Thyroid gland (tissue), 4 donors: ENCODE results near the gene CYTH1. TPM values are rescaled to one million over a fixed set of nuclear protein-coding genes. Genes with fewer than 3 reads are reported as not detected.

ENCODE experiments used
- DNase-seq, 2 donors: peaks; one replicate each; pipeline ENCODE4 v3.0.0-alpha.2; 2019
- H3K27ac ChIP-seq, 3 donors: fragments of 200-600 bp; sonication (generic); 1 replicate in 2 of 3; 2 replicates in 1 of 3; pipeline ENCODE4 v1.5.1; 2016 to 2019; ENCODE audit warnings: mild to moderate bottlenecking in 1 of 3, moderate library complexity in 1 of 3
- H3K27me3 ChIP-seq: fragments of 200-600 bp; sonication (generic); one replicate; pipeline ENCODE4 v1.5.1; 2019
- H3K36me3 ChIP-seq, 2 donors: fragments of 200-600 bp; sonication (generic); one replicate each; pipeline ENCODE4 v1.5.1; 2016 to 2019
- H3K4me1 ChIP-seq, 2 donors: fragments of 200-600 bp; sonication (generic); one replicate each; pipeline ENCODE4 v1.5.1; 2017 to 2019
- H3K4me3 ChIP-seq, 3 donors: fragments of 200-600 bp; sonication (generic); replicated peaks in 1 of 3; 1 replicate in 2 of 3; 2 replicates in 1 of 3; pipeline ENCODE4 v1.5.1; 2016; ENCODE audit warnings: mild to moderate bottlenecking in 1 of 3
- H3K9me3 ChIP-seq: fragments of 200-600 bp; sonication (generic); one replicate; pipeline ENCODE4 v1.5.1; 2017
- POLR2A ChIP-seq, 2 donors: fragments of 450-650 bp; IDR thresholded peaks; one replicate each; pipeline ENCODE4 v1.6.1; 2017; ENCODE audit warnings: antibody characterized with exemption in 2 of 2, mild to moderate bottlenecking in 2 of 2, moderate library complexity in 1 of 2
- WGBS, 2 donors: methylation state at CpG; one replicate each; pipeline ENCODE4 v1.1.5; 2017; 5-methylcytosine and 5-hydroxymethylcytosine counted together
- intact Hi-C: fragments of 100-400 bp; cut with DNase I; formaldehyde crosslinking; loops from one replicate; pipeline ENCODE4 v1.15.1; 2023
- total RNA-seq, 4 donors: library from RNA; depleted of rRNA; stranded (reverse); fragments of >200 nt; gene quantifications; one replicate each; pipeline ENCODE4 v1.2.3, GENCODE V29; 2016
- TF ChIP-seq, protein P1 (sequence below), 6 experiments: fragments of 200-600 bp in 3 of 6; fragments of 450-650 bp in 3 of 6; sonication (generic) in 3 of 6; IDR thresholded peaks; one replicate each; pipeline ENCODE4 v1.5.1; 2016 to 2019; ENCODE audit warnings: antibody characterized with exemption in 6 of 6, mild to moderate bottlenecking in 2 of 6, inconsistent platforms in 1 of 6, moderate library complexity in 1 of 6

Gene CYTH1
- total RNA-seq, 4 donors from 2014 or later, result 69.0 to 94.5 (median 75.7) TPM

DNA sequence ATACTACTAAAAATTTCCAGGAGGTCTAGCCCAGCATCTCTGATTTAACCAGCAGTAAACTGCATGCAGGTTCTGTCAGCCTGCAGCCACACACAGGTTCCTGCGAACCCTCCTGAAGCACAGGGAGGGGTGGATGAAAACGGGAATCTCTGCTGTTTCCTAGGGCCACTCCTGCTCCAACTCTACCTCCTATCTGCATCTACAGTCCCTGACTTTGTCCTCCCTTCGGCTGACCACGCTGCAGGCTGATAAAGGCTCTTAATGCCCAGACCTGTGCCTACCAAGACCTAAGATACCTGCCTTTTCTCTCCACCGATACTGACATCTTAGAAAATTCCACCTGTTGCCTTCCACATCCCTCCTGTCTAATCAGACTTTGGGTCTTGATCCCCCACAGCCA, 50.2 kb downstream of the CYTH1 start:
- Histone ChIP-seq H3K36me3 (no peaks in the 10 kb centered on the region), H3K4me3 (no peak overlapping the region), H3K27ac (no peak overlapping the region), H3K9me3 (no peaks in the 10 kb centered on the region), H3K27me3 (no peaks in the 10 kb centered on the region), H3K4me1 (peaks cover 44 to 64% of the 10 kb centered on the region in 2 donors)
- TF ChIP-seq, protein P1, sequence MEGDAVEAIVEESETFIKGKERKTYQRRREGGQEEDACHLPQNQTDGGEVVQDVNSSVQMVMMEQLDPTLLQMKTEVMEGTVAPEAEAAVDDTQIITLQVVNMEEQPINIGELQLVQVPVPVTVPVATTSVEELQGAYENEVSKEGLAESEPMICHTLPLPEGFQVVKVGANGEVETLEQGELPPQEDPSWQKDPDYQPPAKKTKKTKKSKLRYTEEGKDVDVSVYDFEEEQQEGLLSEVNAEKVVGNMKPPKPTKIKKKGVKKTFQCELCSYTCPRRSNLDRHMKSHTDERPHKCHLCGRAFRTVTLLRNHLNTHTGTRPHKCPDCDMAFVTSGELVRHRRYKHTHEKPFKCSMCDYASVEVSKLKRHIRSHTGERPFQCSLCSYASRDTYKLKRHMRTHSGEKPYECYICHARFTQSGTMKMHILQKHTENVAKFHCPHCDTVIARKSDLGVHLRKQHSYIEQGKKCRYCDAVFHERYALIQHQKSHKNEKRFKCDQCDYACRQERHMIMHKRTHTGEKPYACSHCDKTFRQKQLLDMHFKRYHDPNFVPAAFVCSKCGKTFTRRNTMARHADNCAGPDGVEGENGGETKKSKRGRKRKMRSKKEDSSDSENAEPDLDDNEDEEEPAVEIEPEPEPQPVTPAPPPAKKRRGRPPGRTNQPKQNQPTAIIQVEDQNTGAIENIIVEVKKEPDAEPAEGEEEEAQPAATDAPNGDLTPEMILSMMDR (IDR thresholded peaks at IDR 0.05), result no peak
- no peak for TF ChIP-seq POLR2A (IDR thresholded peaks at IDR 0.05)
- no peak for DNase-seq
- WGBS, 2 donors, result 90 to 93% methylated on average over 5 of the region's 5 CpGs
- intact Hi-C loops, result no loop called here

DNA sequence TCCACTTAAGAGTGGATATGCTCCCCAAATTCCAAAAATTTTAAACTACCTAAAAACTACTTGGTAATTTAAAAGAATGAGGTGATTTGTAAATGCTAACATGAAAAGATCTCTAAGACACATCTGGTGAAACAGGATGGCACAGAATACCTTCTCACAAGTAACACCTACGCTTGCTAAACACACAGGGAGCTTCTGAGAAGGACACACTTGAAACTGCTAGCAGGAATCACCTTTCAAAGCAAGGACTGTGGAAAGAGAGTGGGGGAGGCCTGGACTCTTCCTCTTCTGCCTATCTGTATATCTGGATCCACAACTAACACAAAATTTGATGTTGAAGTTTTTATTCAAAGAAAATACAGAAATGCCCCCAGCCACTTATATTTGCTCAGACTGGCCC, 52.4 kb downstream of the CYTH1 start:
- DNase-seq, result peak in 1 of 2 donors; percentile 40
- H3K4me3 ChIP-seq, result no peak overlapping the region
- H3K4me1 ChIP-seq, result peaks cover 47 to 75% of the 10 kb centered on the region in 2 donors
- no peaks in the 10 kb centered on the region for H3K36me3 ChIP-seq
- intact Hi-C loops, result loop anchor here (10.0 kb wide), 1 partner anchor 105 kb away; no protein-coding TSS in a partner anchor
- H3K27me3 ChIP-seq, result no peaks in the 10 kb centered on the region
- TF ChIP-seq POLR2A (IDR thresholded peaks at IDR 0.05), result no peak
- TF ChIP-seq, protein P1 (IDR thresholded peaks at IDR 0.05), result no peak
- H3K27ac ChIP-seq, result no peak overlapping the region
- 33 to 38% methylated on average over 1 of the region's 1 CpG for WGBS, 2 donors
- H3K9me3 ChIP-seq, result no peaks in the 10 kb centered on the region

DNA sequence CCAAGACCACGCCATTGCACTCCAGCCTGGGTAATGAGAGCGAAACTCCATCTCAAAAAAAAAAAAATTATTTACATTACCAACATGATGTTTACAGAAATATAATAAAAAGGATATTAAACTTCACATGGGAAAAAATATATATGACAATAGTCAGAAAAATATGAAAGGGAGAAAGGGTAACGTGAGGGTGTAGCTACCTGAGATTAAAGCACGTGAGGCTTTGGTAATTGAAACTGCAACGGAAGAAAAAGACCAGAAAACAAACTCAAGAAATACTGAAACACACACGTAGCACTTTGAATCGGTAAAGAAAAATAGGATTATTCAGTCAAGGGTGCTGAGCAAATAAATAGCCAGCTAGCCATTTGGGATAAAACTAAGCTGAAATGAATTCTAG, 53.6 kb downstream of the CYTH1 start:
- Histone ChIP-seq H3K9me3 (no peaks in the 10 kb centered on the region), H3K36me3 (no peaks in the 10 kb centered on the region), H3K4me3 (no peak overlapping the region), H3K27me3 (no peaks in the 10 kb centered on the region), H3K4me1 (peaks cover 51 to 75% of the 10 kb centered on the region in 2 donors), H3K27ac (peak overlapping the region in 1 of 3 donors; percentile 15)
- TF ChIP-seq POLR2A (IDR thresholded peaks at IDR 0.05), result no peak
- TF ChIP-seq, protein P1 (IDR thresholded peaks at IDR 0.05), result no peak
- intact Hi-C loops, result loop anchor here (10.0 kb wide), 1 partner anchor 106 kb away; no protein-coding TSS in a partner anchor
- WGBS, 2 donors, result 94% methylated on average over 7 of the region's 7 CpGs
- no peak for DNase-seq

DNA sequence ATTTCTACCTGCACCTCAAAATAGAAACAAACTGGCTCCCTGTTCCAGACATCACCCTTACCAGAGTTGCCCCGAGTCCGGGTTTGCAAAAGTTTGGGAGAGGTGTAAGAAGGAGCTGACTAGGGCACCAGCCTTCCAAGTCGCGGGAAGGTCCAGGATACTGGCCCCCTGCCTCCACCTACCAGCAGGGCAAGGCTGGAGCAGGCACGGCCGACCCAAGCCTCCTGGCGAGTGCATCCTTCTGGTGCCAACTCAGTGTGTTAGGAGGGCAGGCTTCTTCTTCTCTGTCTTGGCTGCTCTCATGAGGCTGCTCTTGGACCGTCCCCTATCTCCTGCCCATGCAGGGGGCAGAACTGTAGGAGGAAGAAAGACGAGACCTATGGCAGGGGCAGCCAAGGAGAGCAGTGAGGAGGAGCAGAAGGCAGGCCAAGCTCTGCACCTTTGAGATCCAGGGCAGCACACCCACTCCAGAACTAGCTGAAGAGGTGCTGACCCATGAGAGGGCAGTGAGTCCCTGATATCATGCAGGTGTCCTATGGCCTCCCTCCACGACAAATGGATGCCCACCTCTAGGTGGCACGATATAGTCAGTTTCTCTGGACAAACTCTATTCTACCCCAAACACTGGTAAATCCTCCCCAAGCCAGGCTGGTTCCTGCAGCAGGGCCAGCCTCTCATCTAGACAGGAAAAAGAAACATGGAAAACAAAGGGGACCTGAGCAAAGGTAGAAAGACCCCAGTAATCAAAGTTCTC, 54.4 kb downstream of the CYTH1 start:
- H3K9me3 ChIP-seq, result no peaks in the 10 kb centered on the region
- H3K27me3 ChIP-seq, result no peaks in the 10 kb centered on the region
- WGBS, 2 donors, result 56 to 65% methylated on average over 6 to 11 of the region's 11 CpGs
- no peaks in the 10 kb centered on the region for H3K36me3 ChIP-seq
- H3K4me1 ChIP-seq, result peaks cover 54 to 75% of the 10 kb centered on the region in 2 donors
- peak overlapping the region in 1 of 3 donors; percentile 48 for H3K27ac ChIP-seq
- H3K4me3 ChIP-seq, result no peak overlapping the region
- DNase-seq, result no peak
- TF ChIP-seq POLR2A (IDR thresholded peaks at IDR 0.05), result no peak
- TF ChIP-seq, protein P1 (IDR thresholded peaks at IDR 0.05), result no peak
- intact Hi-C loops, result loop anchor here (10.0 kb wide), 1 partner anchor 107 kb away; no protein-coding TSS in a partner anchor

DNA sequence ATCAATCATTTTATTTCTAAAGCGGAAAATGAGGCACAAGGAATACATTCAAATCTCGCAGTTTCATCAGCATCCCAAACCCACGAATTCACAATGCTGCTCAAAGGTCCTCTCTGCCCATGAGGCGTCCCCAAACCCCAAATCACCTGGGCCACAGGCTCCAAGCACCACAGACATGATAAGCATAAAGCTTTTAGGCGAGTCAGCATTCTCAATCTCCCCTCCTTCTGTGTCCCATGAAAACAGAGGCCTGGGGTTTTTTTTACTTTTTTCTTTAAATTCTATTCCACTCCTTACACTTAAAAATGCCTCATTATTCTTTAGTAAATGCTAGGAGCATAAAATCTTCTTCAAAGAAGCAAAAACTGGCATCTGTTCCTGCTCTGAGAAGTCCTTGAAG, 55.0 kb downstream of the CYTH1 start:
- Histone ChIP-seq H3K9me3 (no peaks in the 10 kb centered on the region), H3K4me1 (peaks cover 57 to 75% of the 10 kb centered on the region in 2 donors), H3K36me3 (no peaks in the 10 kb centered on the region), H3K27ac (peak overlapping the region in 1 of 3 donors; percentile 48), H3K27me3 (no peaks in the 10 kb centered on the region), H3K4me3 (no peak overlapping the region)
- TF ChIP-seq, protein P1 (IDR thresholded peaks at IDR 0.05), result no peak
- no peak for TF ChIP-seq POLR2A (IDR thresholded peaks at IDR 0.05)
- 88 to 91% methylated on average over 5 of the region's 5 CpGs for WGBS, 2 donors
- intact Hi-C loops, result loop anchor here (10.0 kb wide), 1 partner anchor 108 kb away; no protein-coding TSS in a partner anchor
- no peak for DNase-seq
